ENCODE data around the gene AGMAT.

AGMAT gene

GRCh38 chr1:15584489-15585363 is at the start of gene AGMAT:
TSS of gene AGMAT (minus strand) at chr1:15585051. CDS start at chr1:15584967, 84 bp downstream.
- no peak for DNase-seq

GRCh38 chr1:15633756-15634420 is 49.0 kb upstream of the AGMAT start:
- DNase-seq = no peak

- DNase-seq = no peak
Measured at GRCh38 chr1:15628003-15628402, 43.2 kb upstream of the AGMAT start.

- DNase-seq = no peak
Measured at GRCh38 chr1:15627343-15627988, 42.6 kb upstream of the AGMAT start.

- DNase-seq = no peak
Measured at GRCh38 chr1:15626269-15626950, 41.6 kb upstream of the AGMAT start.

- DNase-seq = no peak
Measured at GRCh38 chr1:15625056-15625917, 40.4 kb upstream of the AGMAT start.

- DNase-seq = no peak
Measured at GRCh38 chr1:15624133-15624714, 39.4 kb upstream of the AGMAT start.

- no peak for DNase-seq
Measured at GRCh38 chr1:15623435-15623834, 38.6 kb upstream of the AGMAT start.

GRCh38 chr1:15622712-15623373 is 38.0 kb upstream of the AGMAT start:
- no peak for DNase-seq

- no peak for DNase-seq
Measured at GRCh38 chr1:15621975-15622374, 37.1 kb upstream of the AGMAT start.

- DNase-seq = no peak
Measured at GRCh38 chr1:15620902-15621682, 36.2 kb upstream of the AGMAT start.

GRCh38 chr1:15620155-15620545 is 35.3 kb upstream of the AGMAT start:
- no peak for DNase-seq

GRCh38 chr1:15618655-15619525 is 34.0 kb upstream of the AGMAT start:
- DNase-seq = no peak

- DNase-seq = no peak
Measured at GRCh38 chr1:15618077-15618654, 33.3 kb upstream of the AGMAT start.

- peak; percentile 84 for DNase-seq
Measured at GRCh38 chr1:15617173-15618076, 32.6 kb upstream of the AGMAT start, which contains the start of gene DDI2. TSS of gene DDI2 (plus strand) at chr1:15617458. CDS start at chr1:15617671, 213 bp downstream.

- DNase-seq = no peak
Measured at GRCh38 chr1:15616373-15617172, 31.7 kb upstream of the AGMAT start.

- DNase-seq = peak; percentile 22
Measured at GRCh38 chr1:15610167-15610566, 25.3 kb upstream of the AGMAT start.
